ENCODE measurements around the gene ENPP7.

ENPP7 gene, protein sequence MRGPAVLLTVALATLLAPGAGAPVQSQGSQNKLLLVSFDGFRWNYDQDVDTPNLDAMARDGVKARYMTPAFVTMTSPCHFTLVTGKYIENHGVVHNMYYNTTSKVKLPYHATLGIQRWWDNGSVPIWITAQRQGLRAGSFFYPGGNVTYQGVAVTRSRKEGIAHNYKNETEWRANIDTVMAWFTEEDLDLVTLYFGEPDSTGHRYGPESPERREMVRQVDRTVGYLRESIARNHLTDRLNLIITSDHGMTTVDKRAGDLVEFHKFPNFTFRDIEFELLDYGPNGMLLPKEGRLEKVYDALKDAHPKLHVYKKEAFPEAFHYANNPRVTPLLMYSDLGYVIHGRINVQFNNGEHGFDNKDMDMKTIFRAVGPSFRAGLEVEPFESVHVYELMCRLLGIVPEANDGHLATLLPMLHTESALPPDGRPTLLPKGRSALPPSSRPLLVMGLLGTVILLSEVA

DNA sequence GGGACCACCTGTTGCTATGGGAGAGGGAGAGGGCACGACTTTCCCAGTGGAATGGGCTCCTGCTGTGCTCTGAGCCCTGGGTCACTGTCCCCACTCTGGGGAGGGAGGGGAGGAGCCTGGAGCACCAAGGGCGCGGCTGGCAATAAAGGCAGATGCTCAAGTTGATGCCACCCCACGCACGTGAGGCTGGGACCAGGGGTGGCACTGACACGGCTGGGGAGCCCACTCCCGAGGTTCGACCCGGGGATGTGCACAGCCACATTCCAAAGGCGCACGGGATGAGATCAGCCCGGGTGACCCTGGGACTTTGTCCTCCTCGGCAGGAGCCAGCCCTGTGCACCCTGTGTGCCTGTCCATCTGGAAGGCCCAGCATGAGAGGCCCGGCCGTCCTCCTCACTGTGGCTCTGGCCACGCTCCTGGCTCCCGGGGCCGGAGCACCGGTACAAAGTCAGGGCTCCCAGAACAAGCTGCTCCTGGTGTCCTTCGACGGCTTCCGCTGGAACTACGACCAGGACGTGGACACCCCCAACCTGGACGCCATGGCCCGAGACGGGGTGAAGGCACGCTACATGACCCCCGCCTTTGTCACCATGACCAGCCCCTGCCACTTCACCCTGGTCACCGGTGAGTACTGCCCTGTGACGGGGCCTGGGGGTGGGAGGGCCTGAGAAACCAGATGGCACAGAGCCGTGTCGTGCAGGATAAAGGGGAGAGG is at the start of gene ENPP7:
Gene ENPP7 (plus strand): TSS at position 175 of the 715 bp plus-strand sequence. CDS start 197 bp downstream, at position 372.
- DNase-seq, result no peak

DNA sequence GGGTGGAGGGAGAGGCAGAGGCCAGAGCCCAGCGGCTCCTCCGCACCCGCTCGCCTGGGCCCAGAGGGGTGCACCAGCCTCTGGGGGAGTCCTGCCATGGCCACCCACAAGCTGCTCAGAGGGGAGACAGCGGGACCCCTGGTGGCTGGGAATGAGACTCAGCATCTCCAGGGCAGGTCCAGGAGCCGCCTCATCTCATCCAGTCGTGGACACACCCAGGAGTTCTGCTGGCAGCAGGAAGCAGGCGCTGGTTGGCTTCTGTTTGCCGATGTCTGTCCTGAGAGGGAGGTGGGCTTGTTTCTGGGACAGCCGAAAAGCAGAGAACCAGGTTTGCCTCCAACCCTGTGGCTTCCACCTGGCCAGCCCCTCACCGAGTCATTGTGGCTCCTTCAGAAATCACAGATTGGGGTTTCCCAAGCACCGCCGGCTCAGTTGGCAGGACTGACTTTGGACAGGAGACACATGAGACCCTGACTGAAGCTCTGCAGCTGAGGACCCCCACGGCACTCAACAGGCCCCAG is 49.6 kb upstream of the ENPP7 start:
- no peak for DNase-seq

DNA sequence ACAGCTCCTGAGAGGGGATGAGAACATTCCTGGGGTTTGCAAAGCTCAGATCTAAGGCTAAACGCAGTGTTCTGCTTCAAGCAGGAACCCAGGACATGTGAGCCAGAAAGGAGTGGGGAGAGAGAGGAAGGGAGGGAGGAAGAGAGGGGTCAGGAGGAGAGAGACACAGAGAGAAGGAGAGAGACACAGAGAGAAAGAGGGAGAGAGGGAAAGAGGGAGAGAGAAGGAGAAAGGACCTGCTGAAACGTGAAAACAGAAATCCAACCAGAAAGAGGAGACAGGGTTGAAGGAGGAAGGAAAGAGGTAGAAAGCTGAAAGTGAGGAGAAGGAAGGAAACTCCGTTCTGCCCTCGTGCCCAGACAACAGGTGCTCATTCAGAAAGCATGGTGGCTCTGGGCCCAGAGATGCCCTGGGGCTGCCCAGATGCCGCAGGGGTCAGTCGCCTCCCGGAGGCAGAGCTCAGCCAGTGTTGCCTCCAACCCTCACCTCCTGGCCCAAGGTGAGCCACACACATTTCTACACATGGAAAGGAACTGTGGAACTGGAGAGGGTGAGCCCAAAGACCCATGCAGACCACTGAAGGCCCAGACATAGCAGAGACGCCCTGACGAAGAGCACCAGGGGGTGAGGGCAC is 49.0 kb upstream of the ENPP7 start:
- no peak for DNase-seq

DNA sequence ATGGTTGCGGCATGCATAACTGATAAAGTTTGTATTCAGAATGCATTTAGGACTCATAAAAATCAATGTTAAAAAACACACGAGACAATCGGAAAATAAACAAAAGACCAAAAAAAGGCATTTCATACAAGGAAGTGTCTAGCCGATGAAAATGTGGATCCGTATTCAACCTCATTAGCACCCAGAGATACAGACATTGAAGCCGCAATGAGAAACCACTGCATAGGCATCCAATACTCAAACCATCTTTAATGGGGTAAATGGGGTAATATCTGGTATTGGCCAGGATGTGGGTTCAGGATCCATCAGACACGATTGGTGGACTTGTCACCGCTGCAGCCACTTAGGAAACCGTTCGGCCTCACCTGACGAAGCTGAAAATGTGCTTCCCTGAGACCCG is 47.4 kb upstream of the ENPP7 start:
- DNase-seq, result no peak

DNA sequence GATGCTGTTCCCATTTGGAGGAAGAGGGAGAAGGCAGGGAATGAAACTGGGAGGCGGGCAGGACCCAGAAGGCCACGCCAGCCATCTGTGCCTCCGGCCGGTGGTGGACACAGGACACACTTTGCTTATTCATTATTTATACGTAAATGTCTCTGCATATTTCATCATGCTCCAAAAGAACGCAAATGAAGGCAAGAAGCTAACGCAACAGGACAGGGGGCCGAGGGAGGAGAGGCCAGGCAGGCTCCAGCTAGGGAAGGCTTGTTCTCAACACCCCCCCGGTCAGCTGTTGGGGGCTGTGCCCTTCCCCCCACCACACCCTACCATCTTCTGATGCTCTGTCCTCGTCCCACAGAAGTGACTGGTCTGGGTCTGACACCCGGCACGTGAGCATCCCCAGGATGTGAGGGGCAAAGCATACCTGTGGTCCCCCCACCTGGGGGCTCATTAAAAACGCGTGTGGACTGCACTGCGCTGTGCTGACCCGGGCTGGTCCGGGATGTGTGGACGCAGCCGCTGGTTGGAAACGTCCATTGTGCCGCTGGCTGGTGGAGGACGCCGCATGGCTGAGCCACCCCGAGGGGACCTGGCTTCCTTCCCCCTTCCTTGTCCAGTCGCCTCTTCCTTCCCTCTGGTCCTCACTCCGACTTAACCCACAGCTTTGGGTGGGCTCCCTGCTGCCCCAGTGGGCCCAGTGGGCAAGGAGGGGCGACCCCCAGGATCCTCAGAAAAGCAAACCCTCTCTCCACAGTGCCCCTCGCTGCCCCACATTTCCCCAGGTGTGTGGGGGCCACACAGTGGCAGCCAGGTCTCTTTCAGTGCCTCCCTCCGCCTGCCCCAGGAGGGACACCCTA is 46.4 kb upstream of the ENPP7 start:
- peak; percentile 72 for DNase-seq

DNA sequence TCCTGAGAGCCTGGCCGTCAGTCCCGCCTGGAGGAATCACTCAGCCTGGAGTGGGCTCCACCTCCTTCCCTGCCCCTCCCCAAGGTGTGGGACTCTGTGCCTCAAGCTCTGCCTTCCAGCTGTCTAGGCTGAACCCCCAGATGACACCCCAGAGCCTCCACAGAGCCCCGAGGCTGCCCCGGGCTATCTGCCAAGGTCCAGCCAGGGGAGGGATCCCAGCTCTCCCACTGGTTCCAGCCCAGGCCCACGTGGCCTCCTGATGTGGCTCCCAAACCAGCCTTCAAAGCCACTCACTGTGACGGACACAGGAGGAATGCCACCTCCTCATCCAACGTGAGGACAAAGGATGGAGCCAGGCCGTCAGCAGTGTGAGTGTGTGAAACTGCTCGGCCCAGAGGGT is 45.6 kb upstream of the ENPP7 start:
- peak; percentile 42 for DNase-seq

DNA sequence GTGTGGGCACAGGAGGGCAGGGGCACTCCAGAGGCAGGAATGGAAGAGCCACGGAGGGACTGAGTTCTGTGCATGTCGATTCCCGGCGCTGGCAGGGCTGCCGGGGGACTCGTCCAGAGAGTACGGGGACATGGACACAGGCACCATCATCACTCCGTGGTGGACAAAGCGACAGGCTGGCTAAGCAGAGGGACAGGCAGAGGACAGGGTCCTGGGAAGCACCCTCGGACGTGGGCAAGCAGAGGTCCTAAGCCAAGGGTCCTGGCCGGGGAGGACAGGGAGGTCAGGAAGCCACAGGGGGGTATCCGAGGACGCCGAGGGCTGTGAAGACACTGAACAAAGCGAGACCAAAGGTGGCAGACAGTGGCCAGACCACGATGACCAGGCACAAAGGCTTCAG is 44.3 kb upstream of the ENPP7 start:
- no peak for DNase-seq

DNA sequence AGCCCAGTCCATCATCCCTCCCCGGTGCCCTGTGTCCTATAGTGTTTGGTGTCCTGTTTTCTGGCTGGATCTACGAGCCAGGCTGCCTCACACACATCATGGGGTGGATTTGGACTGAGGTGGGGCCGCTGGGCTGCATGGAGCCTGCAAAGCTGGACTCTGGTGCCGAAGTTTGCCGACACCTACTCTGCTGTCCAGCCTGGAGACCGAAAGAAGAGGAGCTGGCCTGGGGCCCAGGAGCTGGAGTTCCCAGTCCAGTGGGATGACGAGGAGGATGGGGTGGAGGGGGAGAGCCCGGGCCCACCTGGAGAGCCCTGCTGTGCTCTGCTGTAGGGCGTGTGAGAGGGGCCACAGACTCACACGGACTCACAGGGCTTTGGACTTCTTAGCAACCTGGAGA is 40.3 kb upstream of the ENPP7 start:
- DNase-seq, result no peak

DNA sequence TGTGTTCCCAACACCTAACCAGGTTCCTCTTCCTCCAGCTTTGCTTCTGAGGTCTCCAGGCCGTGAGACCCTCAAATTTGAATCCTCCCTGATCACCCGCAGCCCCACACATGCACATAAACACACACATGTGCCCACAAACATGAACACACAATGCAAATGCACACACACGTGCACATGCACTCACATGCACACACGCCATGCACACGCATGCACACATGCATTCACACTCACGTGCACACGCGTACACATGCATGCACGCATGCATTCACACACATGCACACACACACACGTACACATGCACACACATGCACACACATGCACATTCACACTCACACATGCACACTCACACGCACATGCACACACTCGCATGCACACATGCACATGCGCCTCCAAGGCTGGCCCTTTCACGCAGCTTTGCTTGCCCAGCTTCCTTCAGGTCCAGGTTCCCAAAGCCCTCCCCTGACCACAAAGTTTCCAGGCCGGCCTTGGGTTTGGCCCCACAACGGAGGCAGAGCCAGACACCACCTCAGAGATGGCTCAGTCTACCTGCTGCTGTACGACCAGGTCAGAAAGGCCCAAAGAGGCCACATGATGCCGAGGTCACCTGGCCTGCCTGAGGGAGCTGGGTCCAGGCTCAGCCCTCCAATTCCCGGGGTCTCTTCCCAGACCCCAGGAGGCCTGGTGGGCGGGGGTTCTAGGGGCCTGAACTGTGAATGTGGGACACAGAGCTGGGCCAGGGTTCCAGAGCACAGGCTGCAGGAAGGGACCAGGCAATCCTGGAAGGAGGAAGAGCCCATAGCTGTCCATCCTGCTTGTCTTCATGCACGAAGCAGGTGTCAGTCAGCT is 39.5 kb upstream of the ENPP7 start:
- no peak for DNase-seq

DNA sequence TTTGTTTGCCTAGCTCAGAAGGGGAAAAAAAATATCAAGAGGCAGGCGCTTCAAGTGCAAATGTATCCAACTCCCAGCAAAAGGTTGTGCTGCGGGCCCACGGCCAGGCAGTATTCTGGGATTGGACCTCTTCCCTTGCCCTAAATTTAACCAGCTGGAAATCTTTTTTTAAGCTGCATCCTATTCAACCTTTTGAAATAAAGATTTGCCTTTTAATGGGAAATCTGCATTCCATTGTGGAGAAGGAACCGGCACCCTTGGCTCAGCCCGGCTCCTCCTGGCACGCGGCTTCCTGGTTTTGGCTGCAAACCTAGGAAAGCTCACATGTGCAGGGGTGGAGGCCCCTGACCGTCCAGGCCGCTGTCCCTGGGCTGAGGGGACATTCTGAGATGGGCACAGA is 38.8 kb upstream of the ENPP7 start:
- DNase-seq, result no peak

DNA sequence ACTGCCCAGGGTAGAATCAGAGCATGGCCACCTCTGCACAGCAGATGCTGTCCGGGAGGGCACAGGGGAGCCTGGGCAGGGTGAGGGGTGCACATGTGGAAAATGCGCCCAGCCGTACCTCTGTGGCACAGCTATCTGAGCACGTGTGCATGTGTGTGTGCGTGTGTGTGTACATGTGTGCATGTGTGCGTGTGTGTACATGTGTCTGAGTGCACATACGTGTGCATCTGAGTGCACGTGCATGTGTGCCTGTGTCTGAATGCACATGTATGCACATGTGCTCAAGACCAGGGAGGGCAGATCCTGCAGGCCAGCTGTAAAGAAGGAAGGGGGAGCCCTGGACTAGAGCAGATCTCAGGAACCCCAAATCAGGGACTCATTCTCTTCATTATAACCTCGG is 37.3 kb upstream of the ENPP7 start:
- DNase-seq, result no peak

DNA sequence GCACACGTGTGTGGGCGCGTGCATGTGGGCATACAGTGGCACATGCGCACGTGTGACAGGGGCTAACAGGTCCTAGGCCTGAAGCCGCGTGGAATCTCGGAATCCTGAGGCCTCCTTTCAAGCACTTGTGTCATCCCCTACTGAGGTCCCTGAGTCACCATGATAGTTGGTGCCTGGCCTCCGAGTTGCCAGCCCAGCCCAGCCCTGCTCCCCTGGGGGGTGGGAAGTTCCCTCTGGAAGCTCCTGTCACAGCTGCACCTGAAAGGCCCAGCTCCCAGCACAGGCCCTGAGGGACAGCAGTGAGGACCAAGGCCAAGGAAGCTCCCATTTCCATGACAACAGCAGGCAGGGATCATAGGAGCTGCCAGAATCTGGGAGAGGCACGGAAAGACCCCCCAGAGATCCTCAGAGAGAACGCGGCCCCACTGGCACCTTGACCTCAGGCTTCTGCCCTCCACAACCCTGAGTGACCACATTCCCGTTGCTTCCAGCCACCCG is 35.4 kb upstream of the ENPP7 start:
- no peak for DNase-seq

DNA sequence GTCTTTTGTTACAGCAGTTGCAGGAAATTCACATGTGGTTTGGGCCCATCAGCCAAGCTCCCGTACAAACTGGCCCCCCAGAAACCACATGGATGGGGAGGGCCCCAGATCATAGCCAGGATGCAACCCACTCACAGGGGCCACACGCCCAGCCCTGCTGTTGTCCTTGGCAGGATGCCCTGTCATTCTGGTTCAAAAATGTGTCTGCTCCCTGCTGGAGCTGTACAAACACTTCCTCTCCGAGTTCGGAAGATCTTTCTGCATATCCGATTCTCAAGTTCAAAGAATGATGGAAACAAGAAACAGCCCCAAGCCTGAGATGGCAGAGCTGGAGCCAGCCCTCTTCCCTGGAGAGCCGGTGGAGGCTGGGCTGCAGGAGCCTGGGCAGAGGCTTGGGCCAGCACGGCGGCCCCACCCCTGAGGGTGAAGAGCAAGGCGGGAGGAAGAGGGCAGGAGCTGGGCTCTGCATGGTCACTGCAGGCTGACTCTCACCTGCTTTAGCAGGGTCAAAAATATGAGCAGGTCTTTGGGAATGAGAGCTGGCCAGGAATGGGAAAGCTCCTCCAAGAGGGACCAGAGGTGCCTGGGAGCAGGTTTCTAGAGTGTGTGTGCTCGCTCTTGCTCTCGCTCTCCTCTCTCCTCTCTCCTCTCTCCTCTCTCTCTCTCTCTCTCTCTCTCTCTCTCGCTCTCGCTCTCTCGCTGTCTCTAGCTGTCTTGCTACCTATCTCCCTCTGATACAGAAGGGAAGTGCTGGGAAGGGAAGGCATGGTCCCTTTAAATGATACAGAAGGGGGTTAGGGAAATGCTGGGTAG is 34.7 kb upstream of the ENPP7 start:
- peak; percentile 49 for DNase-seq

DNA sequence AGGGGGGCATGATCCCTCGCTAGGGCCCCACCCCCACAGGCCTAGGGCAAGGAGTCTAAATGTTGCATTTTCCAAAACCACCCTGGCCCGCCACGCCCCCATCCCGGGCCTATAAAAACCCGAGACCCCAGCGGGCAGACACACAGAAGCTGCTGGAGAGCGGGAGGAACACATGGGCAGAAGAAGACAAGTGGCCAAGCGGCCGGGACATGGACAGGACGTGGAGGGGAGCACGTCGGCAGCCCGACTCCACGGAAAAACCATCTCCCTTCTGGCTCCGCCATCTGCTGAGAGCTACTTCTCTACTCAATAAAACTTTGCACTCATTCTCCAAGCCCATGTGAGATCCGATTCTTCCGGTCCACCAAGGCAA is 34.1 kb upstream of the ENPP7 start:
- no peak for DNase-seq

DNA sequence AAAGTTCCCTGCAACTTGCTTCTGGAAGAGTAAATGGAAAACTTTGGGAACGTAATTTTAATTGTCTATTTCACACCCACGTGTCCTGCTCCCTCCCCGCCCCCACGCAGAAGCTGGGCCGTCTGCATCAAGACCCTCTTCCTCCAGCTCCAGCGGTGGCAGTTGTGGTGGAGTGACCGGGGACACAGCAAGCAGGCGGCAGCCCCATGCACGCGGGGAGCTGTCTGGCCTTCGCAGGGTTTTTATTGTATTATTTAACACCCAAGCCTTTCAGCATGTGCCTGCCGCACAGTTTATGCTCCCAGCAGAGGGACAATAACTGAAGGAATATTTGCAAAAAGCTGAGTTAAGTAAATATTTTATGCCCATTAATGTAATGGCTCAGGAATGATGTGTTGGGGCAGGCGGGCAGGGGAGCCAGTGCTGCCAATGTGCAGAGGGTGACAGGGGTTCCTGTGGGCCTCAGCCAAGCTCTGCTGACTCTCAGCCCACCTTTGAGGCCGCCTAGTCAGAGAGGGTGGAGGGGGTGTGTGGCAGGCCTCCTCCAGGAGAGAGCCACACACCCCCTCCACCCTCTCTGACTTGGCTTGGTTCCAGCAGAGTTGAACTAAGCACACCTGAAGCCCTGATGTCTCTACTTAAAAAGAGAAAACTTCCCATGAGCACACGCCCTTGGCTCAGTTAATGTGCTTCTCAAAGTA is 32.4 kb upstream of the ENPP7 start:
- DNase-seq, result peak; percentile 62

DNA sequence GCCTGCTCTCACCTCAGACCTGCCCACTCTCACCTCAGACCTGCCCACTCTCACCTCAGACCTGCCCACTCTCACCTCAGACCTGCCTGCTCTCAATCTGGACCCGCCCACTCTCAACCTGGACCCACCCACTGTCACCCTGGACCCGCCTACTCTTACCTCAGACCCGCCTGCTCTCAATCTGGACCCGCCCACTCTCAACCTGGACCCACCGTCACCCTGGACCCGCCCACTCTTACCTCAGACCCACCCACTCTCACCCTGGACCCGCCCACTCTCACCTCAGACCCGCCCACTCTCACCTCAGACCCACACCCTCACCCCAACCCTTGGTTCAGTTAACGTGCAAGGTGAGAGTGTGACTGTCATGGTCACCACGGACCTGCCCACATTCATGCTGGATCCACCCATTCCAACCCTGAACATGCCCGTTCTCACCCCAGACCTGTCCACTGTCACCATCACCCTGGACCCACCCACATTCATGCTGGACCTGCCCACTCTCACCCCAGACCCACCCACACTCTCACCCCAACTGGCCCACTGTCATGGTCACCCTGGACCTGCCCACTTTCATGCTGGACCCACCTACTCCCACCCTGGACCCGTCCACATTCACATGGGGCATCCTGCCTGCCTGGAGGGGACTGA is 31.2 kb upstream of the ENPP7 start:
- DNase-seq, result no peak

DNA sequence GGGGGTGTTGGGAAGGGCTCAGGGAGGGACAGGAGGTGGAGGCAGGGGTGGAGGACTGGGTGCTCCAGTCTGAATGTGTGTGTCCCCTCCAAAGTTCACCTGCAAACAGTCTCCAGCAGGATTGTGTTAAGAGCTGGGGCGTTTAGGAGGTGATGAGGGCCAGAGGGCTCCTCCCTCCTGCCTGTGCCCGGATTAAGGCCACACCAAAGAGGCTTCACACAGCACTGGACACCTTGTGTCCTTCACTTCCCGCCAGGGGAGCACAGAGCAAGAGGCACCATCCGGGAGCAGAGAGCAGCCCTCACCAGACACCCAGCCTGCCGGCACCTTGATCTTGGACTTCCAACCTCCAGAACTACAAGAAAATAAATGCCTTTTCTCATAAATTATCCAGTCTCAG is 30.2 kb upstream of the ENPP7 start:
- no peak for DNase-seq

DNA sequence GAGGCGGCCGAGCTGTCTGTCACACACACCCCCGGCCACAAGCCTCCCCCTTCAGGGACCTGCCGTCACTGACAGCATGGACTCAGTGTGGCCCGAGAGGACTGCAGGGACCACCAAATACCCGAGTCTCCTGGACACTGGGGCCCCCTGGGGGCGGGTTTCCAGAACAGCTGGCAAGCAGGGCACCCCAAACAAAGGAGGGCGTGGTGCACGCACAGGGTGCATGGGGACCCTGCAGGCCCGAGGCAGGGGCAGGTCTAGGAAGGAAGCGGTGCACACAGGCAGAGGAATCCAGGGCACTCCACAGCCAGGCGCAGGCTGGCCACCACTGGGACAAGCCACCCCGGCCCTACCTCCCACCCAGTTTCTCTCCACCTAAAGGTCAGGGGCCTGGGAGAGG is 28.7 kb upstream of the ENPP7 start:
- DNase-seq, result peak; percentile 77

DNA sequence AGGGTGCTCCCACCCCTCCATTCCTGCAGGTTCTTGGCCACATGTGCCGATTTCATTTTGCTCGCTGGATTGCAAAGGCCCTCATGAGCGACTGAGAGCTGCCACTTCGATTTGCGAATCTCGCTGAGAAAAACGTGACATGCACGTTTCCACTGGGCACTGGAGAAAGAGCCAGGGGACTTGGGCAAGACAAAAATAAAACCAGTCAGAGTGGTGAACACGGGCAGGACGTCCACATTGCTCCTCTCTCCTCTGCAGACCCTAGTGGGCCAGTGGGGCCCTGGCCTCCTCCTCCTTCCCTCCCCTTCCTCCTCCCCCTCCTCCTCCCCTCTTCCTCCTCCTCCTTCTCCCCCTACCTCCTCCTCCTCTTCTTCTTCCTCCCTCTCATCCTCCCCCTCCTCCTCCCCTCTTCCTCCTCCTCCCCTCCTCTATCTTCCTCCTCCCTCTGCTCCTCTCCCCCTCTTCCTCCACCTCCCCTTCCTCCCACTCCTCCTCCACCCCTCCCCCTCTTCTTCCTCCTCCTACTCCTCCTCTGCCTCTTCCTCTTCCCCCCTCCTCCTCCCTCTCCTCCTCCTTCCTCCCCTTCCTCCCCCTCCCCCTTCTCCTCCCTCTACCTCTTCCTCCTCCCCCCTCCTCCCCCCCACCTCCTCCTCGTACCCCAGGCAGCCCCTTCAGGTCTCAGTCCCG is 28.1 kb upstream of the ENPP7 start:
- no peak for DNase-seq
